HG03066 (cell line): ENCODE data around the gene PITX2.
A peak's percentile ranks its signal among the peaks of the same experiment; 100 is the strongest.

Experiments used
- ATAC-seq: cut with Tn5 transposase; IDR thresholded peaks from one replicate; pipeline ENCODE4 v1.9.1; 2021; ENCODE audit warnings: low read depth; ENCODE audit not compliant: unreplicated experiment

PITX2 gene

DNA sequence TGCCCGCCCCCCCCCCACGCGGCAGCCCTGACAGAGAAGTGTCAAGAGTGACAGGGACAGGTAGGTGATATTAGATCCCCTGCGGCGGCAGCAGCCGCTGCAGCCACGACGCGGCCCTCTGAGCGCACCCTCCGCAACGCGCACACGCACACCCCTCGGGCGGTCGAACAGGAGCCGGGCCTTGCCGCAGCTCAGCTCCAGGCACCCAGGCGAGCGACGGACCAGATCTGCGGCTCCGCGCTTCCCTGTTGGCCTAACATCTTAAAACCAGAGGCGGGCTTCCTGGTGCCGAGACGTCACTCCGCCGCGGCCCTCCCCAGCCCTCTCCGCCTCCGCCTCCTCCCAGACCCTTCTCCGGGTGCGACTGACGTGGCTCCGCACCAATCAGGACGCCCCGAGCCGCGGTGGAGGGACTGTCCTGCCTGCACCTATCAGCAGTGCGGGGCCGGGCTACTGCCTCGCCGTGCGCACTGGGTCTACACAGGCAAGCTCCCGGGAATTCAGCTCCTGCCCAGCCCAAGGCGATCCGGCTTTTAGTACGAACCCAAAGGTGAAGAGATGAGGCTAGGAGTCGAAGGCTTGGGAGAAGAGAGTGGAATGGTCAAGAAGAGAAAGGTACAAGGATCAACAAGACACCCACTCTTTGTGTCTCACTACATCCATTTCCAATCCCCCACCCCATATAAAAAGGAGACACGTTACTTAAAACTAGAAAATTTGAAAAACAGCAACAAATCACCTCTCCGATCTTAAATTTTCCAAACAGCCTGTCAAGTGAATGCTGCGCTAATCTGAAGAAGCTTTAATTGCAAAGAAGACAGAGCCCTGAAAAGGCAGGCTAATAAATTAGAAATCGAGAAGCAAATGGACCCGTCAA is at the start of gene PITX2:
PITX2 (minus strand) TSS at position 237 of the 877 bp plus-strand sequence. CDS start 617 bp downstream, outside the sequence.
- ATAC-seq: peak; percentile 71

DNA sequence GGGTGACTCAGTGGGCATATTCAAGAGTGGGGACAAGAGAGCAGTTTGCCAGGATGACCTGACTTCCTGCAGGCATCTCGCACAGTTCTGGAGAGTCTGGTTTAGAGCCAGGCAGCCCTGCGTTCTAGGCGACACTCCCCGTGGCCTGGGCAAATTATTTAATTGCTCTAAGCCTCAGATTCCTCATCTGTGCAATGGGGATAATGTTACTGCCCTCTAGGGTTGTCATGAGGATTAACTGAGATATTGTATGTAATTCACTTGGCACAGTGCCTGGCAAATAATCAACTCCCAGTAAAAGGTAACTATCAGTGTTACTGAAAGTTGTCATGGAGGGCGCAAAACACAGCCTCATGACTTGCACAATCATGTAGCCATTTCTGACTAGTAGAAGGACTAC is 48.8 kb upstream of the PITX2 start:
- no peak for ATAC-seq

DNA sequence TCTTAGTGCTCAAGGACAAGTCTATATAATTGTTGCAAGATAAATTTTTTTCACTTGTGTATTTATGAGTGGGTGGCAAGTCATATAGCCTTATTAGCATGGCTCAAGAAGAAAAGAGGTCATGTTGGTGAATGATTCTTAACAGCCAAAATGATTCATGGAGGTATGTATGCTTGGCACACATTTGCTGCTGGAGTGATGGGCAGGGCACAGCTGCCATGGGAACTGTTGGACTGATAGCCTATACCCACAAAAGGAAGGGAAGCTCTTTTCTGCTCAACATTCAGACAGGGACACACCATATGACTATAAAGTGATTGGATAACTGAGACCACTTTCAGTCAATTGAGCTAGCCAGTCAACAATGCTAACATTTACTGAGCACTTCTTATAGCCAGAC is 46.8 kb upstream of the PITX2 start:
- no peak for ATAC-seq

DNA sequence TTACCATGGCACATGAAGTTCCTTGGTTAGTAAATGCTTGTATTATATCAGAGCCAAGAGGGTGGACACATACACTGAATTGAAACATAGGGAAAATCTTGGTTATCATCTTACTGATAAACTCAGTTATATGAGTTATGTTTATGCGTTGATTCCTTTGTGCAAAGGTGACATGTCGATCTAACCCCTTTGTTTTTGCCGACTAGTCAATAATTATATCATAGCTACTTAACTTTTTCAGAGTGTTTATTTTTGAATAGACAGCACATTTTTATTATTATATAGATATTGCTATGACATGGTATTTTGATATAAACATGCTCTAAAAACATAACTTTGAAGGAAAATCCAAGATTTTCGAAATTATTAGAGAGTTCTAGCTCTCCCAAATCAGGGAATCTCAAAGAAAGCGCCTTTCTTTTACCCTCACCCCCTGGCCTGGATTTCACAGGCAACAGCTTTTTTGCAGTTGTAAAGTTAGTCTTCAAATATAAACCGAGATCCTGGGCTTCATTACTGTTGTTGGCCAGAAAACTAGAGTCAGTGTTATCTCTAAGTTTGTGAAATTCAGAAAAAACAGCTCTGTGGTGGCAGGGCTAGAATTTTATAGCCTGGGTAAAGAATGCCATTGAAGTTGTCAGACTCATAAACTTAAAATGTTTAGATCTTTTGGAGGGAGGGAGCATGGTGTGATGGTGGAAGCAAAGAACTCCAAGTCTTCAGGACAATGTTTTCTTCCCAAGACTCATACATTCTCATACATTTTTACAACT is 45.8 kb upstream of the PITX2 start:
- ATAC-seq: no peak

DNA sequence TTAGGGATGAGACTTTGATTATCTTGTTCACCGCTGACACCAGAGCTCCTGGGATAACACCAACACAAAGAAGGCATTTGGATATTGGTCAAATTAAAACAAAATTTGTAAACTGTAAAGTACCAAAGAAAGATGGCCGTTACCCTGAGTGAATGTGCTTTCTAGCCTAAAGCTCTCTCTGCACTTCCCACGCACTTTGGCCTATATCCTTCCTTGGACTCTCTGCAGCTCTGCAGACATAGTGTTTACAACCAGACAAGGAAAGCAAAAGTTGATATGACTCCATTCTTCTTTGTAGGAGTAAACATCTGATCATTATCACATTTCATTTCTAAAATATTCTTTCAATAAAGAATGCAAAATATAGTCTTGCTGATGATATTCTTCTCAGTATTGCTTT is 44.8 kb upstream of the PITX2 start:
- no peak for ATAC-seq

DNA sequence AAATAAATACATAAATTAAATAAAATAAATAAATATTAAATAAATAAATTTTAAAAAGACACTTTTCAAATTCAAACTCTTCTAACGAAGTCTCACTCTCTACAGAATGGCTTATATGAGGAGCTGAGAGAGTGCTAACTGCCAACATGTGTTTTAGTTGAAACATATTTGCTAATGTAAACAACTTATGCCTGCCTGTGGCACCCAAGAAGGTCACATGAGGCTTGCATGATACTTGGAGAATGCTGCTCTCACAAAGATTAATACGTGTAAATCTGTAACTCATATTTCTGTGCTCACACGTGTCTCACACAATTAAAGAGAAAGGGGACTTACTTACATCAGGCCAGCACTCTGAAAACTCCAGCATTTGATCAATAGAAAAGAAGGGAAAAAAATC is 43.2 kb upstream of the PITX2 start:
- ATAC-seq: no peak

DNA sequence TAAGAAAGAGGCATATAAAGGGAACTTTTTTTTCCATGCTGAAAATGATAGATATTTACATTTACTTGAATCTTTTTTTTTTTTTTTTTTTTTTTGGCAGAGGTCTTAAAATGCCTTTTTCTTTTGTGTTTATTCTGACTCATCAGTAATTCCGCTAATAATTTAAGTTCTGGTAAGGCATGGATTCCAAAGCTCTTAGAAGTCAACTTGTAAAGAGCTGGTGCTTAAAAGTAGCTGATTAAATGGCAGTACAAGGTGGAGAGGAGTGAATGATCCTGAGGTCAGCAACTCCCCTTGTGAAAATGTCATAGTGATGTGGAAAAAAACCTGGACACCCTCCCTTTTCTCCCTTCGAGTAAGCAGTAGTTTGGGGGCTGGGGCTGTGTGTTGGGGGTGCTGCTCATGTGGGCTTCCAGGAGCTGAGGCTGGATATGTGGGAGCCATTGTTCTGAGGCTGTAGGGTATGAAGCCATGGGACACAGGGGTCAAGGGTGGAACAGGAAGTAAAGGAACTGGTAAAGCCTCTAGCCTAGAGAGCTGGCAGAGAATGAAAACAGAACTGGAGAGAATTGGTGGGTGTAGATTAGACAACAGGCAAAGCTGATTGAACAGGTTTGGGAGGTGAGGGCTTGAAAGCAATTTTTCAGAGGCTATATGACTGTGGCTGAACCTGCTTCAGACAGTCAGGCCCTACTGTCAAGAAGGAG is 41.0 kb upstream of the PITX2 start:
- ATAC-seq: no peak

DNA sequence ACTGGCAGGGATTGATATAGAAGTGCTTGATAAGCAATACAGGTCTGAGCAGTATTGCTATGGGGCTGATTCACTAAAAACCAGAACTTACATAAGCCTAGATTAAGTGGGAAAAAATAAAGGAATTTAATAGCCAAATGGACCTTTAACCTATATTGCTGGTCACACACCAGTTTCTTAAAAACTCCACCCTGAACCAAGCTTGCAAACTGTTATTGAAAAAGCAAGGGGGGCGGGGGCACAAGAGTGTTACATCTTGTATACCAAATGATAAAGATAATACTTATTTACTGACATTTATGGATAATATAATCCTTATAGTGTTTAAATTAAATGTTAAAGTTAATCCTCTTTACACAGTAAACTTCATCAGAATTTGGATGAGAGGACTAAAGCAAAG is 40.3 kb upstream of the PITX2 start:
- no peak for ATAC-seq

DNA sequence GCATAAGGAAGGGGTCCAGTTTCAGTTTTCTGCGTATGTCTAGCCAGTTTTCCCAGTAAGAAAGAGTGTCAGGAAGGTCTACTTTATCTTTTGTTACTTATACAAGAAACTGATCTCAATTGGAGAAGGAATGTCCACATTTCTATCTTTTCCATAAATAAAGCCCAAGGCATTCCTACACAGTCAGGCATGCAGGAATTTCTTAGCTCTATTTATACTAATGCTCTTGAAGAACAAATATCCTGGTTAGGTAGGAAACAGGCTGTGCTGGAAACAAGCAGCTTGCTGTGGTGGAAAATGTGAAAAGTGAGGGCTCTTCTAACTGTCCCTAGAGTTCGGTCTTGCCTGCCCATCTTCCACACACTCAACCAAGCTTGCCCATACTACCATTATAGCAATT is 37.9 kb upstream of the PITX2 start:
- ATAC-seq: no peak

DNA sequence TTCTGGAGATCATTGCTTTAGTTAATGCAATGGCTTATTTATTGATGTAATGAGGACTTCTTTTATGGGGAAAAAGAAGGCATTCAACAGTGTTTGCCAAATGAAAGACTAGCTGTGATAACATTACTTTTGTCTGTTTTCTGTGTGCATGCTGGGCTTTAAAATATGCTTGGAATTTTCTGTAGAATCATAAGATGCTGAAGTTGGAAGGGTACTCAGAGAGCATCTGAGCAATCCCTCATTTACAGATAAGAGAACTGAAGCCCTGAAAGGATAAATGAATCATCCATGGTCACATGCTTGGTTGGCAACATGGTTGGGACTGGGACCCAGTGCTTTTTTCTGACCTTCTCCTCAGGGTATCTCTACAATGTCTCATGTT is 31.4 kb upstream of the PITX2 start:
- ATAC-seq: no peak

DNA sequence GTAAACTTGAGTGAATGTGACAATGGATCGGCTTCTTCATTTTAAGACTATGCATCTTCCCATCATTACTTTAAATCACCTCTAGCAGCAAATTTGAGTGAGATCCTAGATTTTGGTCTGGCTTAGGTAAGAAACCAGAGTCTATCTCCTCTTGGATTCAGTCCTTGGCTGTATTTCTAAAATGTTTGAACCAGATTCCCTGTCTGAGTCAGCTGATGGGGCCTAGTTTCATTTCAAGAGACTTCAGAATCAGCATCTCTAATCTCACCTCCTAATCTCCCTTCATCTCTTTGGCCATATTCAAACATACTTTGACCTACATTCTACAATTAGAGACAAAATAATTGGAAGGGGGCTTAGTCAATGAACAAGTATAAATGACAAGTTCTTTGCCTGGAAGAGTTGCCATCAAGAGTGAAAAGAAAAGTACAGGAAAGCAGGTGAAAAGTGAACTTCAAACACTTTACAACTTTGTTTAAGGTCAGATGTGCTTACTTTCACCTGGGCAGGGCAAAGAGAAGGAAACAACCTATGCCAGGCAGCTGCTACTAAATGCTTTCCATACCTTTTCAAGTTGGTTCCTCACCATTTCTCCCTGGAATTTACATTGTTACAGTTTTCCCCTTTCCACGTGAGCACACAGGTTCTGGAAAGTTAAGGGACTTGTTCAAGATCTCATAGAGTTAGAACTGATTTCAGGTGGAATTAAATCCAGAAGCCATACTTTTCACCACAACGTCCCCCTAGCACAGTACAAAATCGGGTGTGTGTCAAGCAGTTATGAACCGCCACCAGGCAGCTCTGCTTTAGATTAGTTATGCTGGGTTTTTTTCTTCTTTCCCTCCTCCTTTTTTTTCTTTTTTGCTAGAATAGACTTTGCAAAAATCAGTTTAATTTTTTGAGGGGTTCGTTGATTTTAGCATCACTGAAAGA is 30.7 kb upstream of the PITX2 start:
- no peak for ATAC-seq

DNA sequence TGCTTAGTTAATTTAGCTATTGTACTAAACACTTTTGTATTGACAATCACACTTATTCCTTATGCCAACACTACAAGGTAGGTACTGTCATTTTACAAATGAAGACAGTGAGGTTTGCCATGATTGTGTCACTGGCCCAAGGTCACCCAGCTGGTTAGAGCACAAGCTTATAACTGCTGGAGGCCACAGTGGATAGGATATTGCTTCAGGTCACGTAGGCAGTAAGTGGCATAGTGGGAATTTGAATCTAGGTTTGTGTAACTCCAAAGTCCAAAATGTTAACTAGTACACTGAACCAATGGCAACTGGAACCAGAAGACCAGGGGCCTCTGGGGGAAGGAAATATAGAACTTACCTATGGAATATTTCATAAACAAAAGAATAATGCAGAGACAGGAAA is 21.1 kb upstream of the PITX2 start:
- ATAC-seq: no peak

DNA sequence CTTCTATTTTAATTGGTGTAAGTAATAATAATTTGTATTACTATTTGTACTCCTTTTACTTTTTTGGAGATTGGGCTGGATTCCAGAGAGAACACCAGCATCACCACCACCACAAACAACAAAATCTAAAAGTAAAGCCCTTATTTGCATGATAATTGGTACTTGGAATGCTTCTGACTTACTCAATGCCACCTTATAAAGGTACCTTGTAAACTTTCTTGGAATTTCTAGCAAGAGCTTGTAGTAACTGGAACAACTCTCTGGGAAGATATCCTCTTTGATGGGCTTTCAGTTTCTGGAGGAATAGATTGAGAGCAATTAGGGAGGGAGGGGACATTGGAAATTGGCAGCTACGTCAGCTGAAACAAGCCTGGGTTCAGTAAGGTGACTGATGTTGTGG is 20.2 kb upstream of the PITX2 start:
- ATAC-seq: no peak

DNA sequence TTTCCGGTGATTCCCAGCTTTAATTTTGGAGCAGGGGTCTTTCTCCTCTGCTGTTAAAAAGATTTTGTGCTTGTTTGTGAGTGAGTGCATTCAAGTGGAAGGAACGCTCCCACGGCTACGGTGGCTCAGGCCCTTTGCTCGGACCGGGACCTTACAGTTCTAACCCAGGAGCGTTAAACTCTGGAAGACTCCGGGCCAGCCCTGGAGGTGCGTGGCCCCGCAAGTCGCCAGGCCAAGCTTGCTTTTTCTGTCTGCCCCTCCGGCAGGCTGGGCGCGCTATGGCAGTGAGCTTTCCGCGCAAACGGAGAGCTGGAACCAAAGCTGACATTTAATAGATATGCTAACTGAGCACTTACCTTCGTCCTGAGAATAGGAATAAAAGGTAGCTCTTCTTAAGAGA is 18.3 kb upstream of the PITX2 start:
- no peak for ATAC-seq

DNA sequence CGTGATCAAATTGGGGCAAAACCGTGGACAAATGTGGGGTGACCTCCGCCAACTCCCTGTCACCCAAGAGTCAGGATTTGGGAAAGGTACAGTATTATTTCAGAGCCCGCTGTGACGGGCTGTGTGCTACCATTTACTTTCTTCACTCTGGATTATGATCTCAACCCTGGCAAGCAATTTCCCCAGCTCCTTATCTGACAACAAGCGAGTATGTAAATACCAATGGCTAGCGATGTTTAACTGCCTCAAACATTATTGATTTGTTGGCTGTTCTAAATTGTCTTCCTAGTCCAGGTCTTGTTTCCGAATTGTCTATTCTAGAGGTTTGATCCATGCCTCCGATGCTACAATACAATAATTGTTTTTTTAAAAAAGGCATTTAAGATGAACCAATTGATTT is 17.7 kb upstream of the PITX2 start:
- no peak for ATAC-seq

DNA sequence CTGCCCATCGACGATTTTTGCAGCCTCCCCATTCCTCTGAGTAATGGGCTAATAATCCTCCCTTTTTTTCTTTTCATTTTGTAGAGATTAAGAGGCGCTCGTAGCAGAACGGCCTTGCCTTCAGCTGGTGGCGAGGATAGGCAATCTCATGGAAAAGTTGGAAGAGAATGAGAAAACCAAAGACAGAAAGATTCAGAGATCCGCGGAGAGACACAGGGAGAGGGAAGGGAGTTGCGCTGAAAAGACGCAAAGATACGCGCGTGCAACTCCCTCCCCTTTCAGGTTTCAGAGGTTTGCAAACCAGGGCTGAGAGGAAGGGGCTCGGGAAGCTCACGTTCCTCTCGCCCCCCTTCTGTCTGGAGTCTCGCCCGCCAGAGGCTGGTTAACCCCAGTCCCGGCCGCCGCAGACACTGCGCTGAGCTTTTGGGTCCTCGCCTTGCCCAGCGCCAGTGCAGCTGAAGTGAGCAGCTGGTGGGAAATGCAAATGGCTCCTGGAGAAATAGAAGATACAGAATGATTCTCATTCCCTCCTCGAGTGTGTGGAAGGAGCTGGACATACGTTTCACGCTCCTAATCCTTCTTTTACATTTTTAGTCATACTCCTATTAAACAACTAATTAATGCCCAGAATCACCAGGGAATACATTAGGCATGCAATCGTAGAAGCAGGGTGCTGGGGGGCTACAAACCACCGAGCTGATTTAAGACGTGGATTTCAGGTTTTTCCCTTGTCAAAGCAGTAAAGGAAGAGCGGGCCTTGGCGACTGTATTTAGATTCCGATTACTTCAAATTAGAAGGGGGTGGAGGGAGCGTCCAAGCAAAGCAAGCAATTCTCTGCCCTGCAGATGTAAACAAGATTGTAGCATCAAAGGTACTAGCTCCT is 16.6 kb upstream of the PITX2 start:
- no peak for ATAC-seq

DNA sequence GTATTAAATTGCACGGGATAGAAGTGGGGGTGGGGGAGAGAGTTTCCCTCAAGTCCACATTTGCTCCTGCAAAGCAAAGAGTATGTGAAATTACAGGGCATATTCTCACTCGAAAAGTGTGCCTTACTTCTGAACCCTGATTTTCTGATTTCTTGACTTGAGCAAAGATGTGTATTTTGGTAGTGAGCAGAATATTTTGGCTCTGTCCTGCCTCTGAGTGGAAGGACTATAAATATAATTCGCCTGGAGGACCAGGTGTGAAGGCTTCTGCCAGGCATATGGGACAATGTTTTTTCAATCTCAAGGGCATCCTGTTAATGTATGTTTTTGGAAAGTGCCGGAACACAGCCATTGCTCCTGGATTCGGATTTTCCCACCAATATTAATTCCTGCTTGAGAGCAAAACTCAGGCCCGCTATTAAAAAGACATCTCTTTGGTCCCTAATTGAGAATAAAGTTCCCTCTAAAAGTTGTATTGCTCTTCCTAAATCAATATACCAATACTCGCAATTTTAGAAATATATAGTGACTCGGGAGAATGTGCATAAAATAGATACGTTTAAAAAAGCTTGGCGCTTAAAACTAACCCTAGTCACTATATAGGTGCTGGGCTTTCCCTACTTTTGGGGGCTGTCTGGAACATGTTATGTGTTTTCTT is 15.3 kb upstream of the PITX2 start:
- no peak for ATAC-seq

DNA sequence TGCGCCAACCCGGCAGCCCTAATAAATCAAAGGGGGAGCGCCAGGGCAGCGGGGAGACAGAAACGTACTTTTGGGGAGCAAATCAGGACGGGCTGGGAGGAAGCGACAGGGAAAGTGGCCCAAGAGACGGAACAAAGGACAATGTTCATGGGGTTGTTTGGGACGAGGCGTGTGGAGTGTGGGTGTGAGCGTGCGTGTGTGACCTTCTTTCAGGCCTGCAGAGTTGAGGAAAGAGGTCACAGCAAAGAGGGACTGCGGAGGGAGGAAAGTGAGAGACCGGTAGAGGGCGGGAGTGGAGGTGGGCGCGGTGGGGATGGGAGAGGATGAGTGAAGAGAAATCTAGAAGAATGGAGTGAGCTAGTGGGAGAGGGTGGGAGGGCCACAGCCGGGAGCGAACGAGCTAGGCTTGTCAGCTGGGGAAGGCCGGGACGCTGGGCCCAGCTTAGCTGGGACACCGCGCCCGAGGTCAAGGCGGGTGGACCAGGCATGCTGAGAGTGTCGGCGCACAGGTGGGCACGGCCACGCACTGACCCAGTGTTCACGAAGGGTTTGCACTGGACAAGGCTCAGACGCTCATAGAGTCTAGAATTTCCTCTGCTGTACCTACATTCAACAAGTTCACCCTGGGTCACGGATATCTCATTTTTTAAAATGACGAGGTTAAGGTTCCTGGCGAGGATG is 14.7 kb upstream of the PITX2 start:
- no peak for ATAC-seq
